DMS79 (cell line): ENCODE data around the gene ISG20L2.

Experiments used
- DNase-seq: peaks from one replicate; lab custom pipeline; 2025; lab: John Stamatoyannopoulos, UW

ISG20L2 gene

GRCh38 chr1:156754219-156754618 is 25.7 kb upstream of the ISG20L2 start:
- DNase-seq, result peak; percentile 6

- no peak for DNase-seq
These were observed 24.4 kb upstream of the ISG20L2 start for GRCh38 chr1:156752843-156753482.

- DNase-seq, result peak; percentile 92
These were observed 23.4 kb upstream of the ISG20L2 start for GRCh38 chr1:156751757-156752481.

- no peak for DNase-seq
These were observed 22.8 kb upstream of the ISG20L2 start, which contains the start of gene HDGF for GRCh38 chr1:156751451-156751756. Gene HDGF, minus strand, starts transcription at chr1:156751675. Its CDS starts 246 bp downstream, at chr1:156751429.

GRCh38 chr1:156750711-156751450 is 22.3 kb upstream of the ISG20L2 start:
- no peak for DNase-seq

GRCh38 chr1:156750191-156750672 is 21.7 kb upstream of the ISG20L2 start:
- no peak for DNase-seq

GRCh38 chr1:156749419-156750118 is 21.0 kb upstream of the ISG20L2 start:
- DNase-seq, result no peak

GRCh38 chr1:156748670-156749418 is 20.3 kb upstream of the ISG20L2 start:
- no peak for DNase-seq

- no peak for DNase-seq
These were observed 19.4 kb upstream of the ISG20L2 start for GRCh38 chr1:156747742-156748669.

GRCh38 chr1:156746728-156747631 is 18.4 kb upstream of the ISG20L2 start:
- DNase-seq, result peak; percentile 50

GRCh38 chr1:156746406-156746727 is 17.8 kb upstream of the ISG20L2 start:
- no peak for DNase-seq

- DNase-seq, result no peak
These were observed 17.3 kb upstream of the ISG20L2 start for GRCh38 chr1:156745881-156746280.

GRCh38 chr1:156744786-156745419 is 16.3 kb upstream of the ISG20L2 start:
- no peak for DNase-seq

- no peak for DNase-seq
These were observed 15.8 kb upstream of the ISG20L2 start for GRCh38 chr1:156744344-156744743.

- DNase-seq, result no peak
These were observed 15.1 kb upstream of the ISG20L2 start for GRCh38 chr1:156743367-156744302.

GRCh38 chr1:156742801-156743200 is 14.2 kb upstream of the ISG20L2 start:
- no peak for DNase-seq

GRCh38 chr1:156742017-156742416 is 13.5 kb upstream of the ISG20L2 start:
- DNase-seq, result no peak

GRCh38 chr1:156741481-156741983 is 13.0 kb upstream of the ISG20L2 start:
- no peak for DNase-seq
